Measurements from ENCODE around the gene TLR10. TPM values are rescaled to one million over a fixed set of nuclear protein-coding genes. Genes with fewer than 3 reads are reported as not detected.
"Not testable (repeated sequence)": the region's sequence is repeated elsewhere in the genome, so short reads cannot be mapped to it uniquely, and the experiment has no call there.

TLR10 gene
- total and polyA plus RNA-seq, 5 experiments from 2014 or later, result 0.30 to 2.7 (median 1.2) TPM; not detected in 1

DNA sequence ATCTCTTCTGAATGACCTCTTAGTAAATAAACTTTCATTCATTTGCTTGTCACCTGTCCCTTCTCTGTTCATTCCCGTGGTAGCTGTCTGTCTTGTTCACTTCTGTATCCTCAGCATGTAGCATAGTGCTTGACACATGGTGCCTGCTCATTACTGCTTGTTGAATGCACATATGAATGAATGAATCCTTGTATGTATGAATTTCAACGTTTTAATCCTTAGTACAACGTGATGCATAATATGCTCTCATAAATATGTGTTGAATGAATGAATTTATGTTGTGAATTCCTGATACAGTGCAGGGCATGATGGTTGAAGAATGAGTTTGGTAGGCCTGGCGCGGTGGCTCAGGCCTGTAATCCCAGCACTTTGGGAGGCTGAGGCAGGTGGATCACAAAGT, 3.0 kb downstream of the TLR10 start:
- Mint-ChIP-seq H3K4me3 (no peak overlapping the region), H3K36me3 (peaks cover 0 to 6% (median 0%) of the 10 kb centered on the region in 3 donors), H3K27me3 (peaks cover 2 to 9% (median 4%) of the 10 kb centered on the region in 5 donors), H3K4me1 (peaks cover 2 to 27% (median 5%) of the 10 kb centered on the region in 4 donors), H3K9me3 (peaks cover 0 to 6% (median 2%) of the 10 kb centered on the region in 9 donors), H3K27ac (peak overlapping the region in 1 of 10 donors; percentile 44)
- POLR2A ChIA-PET, result interaction anchor here (0.5 kb wide), 1 partner anchor 50 kb away, joined by 4 read pairs; no protein-coding TSS in a partner anchor
- DNase-seq, result no peak
- no peak for ATAC-seq

GRCh38 chr4:38777925-38778324, 4.9 kb downstream of the TLR10 start:
- H3K27me3 Mint-ChIP-seq, POLR2A ChIA-PET, H3K27ac Mint-ChIP-seq, DNase-seq, ATAC-seq, H3K4me3 Mint-ChIP-seq: not testable (repeated sequence)
- Mint-ChIP-seq H3K4me1 (peaks cover 2 to 38% (median 5%) of the 10 kb centered on the region in 4 donors), H3K36me3 (peaks cover 0 to 12% (median 6%) of the 10 kb centered on the region in 3 donors), H3K9me3 (peaks cover 0 to 17% (median 6%) of the 10 kb centered on the region in 9 donors)

DNA sequence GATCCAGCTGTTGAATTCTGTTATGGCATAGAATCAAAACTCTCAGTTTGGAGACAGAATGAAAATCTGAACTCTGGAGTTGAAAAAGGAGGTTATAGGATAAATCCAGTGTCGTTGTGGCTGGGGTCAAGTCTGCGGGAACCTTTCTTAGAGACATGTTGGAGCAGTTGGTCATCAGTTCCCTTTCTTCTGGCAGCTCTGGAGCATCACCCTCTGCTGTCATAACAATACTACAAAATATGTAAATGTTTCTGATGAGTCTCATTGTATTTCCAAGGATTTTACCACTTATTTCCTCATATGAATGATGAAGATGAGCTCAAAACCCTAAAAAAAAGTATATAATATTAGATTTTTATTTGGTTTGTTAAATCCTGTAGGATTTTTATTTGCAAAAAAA, 7.5 kb downstream of the TLR10 start:
- POLR2A ChIA-PET, result interaction anchor here (0.6 kb wide), 1 partner anchor 10 kb away, joined by 3 read pairs; no protein-coding TSS in a partner anchor

GRCh38 chr4:38774181-38774955, 8.4 kb downstream of the TLR10 start:
- no peak overlapping the region for H3K27ac Mint-ChIP-seq
- POLR2A ChIA-PET, result no interaction called here
- ATAC-seq (no peak), DNase-seq (no peak)
- no peak overlapping the region for H3K4me3 Mint-ChIP-seq
- H3K9me3 Mint-ChIP-seq, result peaks cover 0 to 17% (median 6%) of the 10 kb centered on the region in 9 donors
- H3K27me3 Mint-ChIP-seq, result peaks cover 4 to 9% (median 5%) of the 10 kb centered on the region in 5 donors
- peaks cover 0 to 12% (median 6%) of the 10 kb centered on the region in 3 donors for H3K36me3 Mint-ChIP-seq
- peaks cover 0 to 33% (median 1%) of the 10 kb centered on the region in 4 donors for H3K4me1 Mint-ChIP-seq

More for the DNA sequence above, 7.5 kb downstream of the TLR10 start:
- H3K27ac Mint-ChIP-seq, result peak overlapping the region in 1 of 10 donors; percentile 2
- H3K27me3 Mint-ChIP-seq, result peaks cover 4 to 9% (median 5%) of the 10 kb centered on the region in 5 donors
- DNase-seq (no peak), ATAC-seq (no peak)
- H3K4me3 Mint-ChIP-seq, result no peak overlapping the region
- H3K36me3 Mint-ChIP-seq, result peaks cover 0 to 12% (median 6%) of the 10 kb centered on the region in 3 donors
- H3K4me1 Mint-ChIP-seq, result peaks cover 0 to 31% (median 1%) of the 10 kb centered on the region in 4 donors
- H3K9me3 Mint-ChIP-seq, result peaks cover 0 to 17% (median 6%) of the 10 kb centered on the region in 9 donors

GRCh38 chr4:38770281-38770680, 12.5 kb downstream of the TLR10 start:
- H3K4me3 Mint-ChIP-seq, DNase-seq, POLR2A ChIA-PET, H3K27ac Mint-ChIP-seq, ATAC-seq, H3K27me3 Mint-ChIP-seq: not testable (repeated sequence)
- H3K9me3 Mint-ChIP-seq, result peaks cover 0 to 15% (median 9%) of the 10 kb centered on the region in 9 donors
- peaks cover 0 to 34% (median 1%) of the 10 kb centered on the region in 4 donors for H3K4me1 Mint-ChIP-seq
- H3K36me3 Mint-ChIP-seq, result peaks cover 0 to 10% (median 6%) of the 10 kb centered on the region in 3 donors

DNA sequence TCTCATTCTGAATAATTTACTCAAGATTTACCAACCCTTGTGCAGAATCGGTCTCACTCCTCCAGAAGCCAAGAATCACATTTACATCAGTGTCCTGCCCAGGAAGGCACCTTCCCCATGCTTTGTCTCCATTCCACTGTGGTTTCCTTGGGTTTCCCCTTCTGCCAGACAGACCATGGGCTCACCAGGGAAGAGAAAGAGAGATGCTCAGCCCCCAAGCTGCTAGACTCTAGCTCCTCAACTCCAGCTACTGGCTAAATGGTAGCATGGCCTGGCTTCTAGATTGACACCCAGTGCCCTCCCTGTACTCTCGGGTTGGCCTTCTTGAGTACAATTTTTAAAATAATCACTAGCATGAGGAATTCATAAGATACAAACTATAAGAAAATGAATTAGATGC, 12.9 kb downstream of the TLR10 start:
- ATAC-seq (no peak), DNase-seq (no peak)
- peaks cover 0 to 6% (median 6%) of the 10 kb centered on the region in 3 donors for H3K36me3 Mint-ChIP-seq
- H3K9me3 Mint-ChIP-seq, result peaks cover 0 to 15% (median 8%) of the 10 kb centered on the region in 9 donors
- no peak overlapping the region for H3K27ac Mint-ChIP-seq
- peaks cover 0 to 3% (median 0%) of the 10 kb centered on the region in 5 donors for H3K27me3 Mint-ChIP-seq
- POLR2A ChIA-PET, result no interaction called here
- peaks cover 0 to 33% (median 1%) of the 10 kb centered on the region in 4 donors for H3K4me1 Mint-ChIP-seq
- no peak overlapping the region for H3K4me3 Mint-ChIP-seq

GRCh38 chr4:38769441-38769840, 13.3 kb downstream of the TLR10 start:
- peaks cover 0 to 3% (median 0%) of the 10 kb centered on the region in 5 donors for H3K27me3 Mint-ChIP-seq
- ATAC-seq, result no peak
- H3K4me3 Mint-ChIP-seq, result no peak overlapping the region
- POLR2A ChIA-PET, result no interaction called here
- peaks cover 0 to 15% (median 4%) of the 10 kb centered on the region in 9 donors for H3K9me3 Mint-ChIP-seq
- peaks cover 0 to 29% (median 1%) of the 10 kb centered on the region in 4 donors for H3K4me1 Mint-ChIP-seq
- no peak overlapping the region for H3K27ac Mint-ChIP-seq
- peaks cover 0 to 3% (median 2%) of the 10 kb centered on the region in 3 donors for H3K36me3 Mint-ChIP-seq
- no peak for DNase-seq

GRCh38 chr4:38768968-38769394, 13.8 kb downstream of the TLR10 start:
- Mint-ChIP-seq H3K27ac (peak overlapping the region in 1 of 10 donors; percentile 24), H3K4me3 (no peak overlapping the region), H3K36me3 (no peaks in the 10 kb centered on the region), H3K27me3 (peaks cover 0 to 3% (median 0%) of the 10 kb centered on the region in 5 donors), H3K9me3 (peaks cover 0 to 15% (median 1%) of the 10 kb centered on the region in 9 donors), H3K4me1 (peaks cover 0 to 31% (median 1%) of the 10 kb centered on the region in 4 donors)
- no peak for ATAC-seq
- no peak for DNase-seq
- POLR2A ChIA-PET, result no interaction called here

- Mint-ChIP-seq H3K9me3 (peaks cover 0 to 15% (median 0%) of the 10 kb centered on the region in 9 donors), H3K4me1 (peaks cover 3 to 40% (median 7%) of the 10 kb centered on the region in 4 donors)
- H3K27ac Mint-ChIP-seq, DNase-seq, H3K27me3 Mint-ChIP-seq, H3K36me3 Mint-ChIP-seq, ATAC-seq, H3K4me3 Mint-ChIP-seq, POLR2A ChIA-PET: not testable (repeated sequence)
These were observed 15.8 kb downstream of the TLR10 start for GRCh38 chr4:38766940-38767339.

DNA sequence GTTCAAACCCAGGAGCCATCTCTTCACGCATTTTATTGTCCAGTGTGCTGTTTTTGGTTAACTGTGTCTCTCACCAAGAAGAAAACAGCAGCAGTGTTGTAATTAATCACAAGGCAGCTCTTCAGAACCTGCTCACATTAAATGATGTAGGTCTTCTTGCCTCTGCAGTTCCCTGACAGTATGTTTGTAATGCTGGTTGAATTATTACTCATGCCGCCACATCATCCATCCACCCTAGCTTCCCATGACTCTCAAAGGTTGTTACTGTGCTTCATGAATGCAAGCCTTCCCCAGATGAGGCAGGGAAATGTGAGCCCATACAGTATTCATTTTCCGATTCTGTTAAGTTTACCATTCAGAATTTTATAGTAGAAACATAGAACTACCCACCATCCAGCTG, 17.4 kb downstream of the TLR10 start:
- DNase-seq (no peak), ATAC-seq (no peak)
- Mint-ChIP-seq H3K36me3 (no peaks in the 10 kb centered on the region), H3K27me3 (peaks cover 0 to 9% (median 0%) of the 10 kb centered on the region in 5 donors), H3K27ac (peak overlapping the region in 1 of 10 donors; percentile 35), H3K4me1 (peaks cover 9 to 54% (median 15%) of the 10 kb centered on the region in 4 donors), H3K4me3 (no peak overlapping the region), H3K9me3 (peaks cover 0 to 15% (median 0%) of the 10 kb centered on the region in 9 donors)
- POLR2A ChIA-PET, result interaction anchor here (0.7 kb wide), 2 partner anchors 10 to 597 kb away, joined by 3 read pairs; no protein-coding TSS in a partner anchor

DNA sequence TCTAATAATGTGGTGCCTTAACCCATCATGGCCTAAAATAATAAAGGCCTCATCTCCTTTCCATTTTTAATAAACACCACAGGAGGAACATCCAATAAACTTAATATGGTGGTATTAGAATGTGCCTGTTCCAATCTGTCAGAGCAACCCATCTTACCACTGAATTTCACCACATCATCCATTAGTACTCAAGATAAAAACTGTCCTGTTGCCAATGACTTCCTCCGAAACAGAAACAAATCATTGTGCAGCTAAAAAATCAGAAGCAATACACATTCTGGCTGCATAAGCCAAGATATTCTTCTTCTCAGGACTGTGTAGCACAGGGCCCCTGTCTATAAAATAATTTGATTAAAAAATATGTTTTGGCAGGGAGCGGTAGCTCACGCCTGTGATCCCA, 18.5 kb downstream of the TLR10 start:
- Mint-ChIP-seq H3K27ac (peak overlapping the region in 1 of 10 donors; percentile 45), H3K4me3 (no peak overlapping the region), H3K36me3 (no peaks in the 10 kb centered on the region)

DNA sequence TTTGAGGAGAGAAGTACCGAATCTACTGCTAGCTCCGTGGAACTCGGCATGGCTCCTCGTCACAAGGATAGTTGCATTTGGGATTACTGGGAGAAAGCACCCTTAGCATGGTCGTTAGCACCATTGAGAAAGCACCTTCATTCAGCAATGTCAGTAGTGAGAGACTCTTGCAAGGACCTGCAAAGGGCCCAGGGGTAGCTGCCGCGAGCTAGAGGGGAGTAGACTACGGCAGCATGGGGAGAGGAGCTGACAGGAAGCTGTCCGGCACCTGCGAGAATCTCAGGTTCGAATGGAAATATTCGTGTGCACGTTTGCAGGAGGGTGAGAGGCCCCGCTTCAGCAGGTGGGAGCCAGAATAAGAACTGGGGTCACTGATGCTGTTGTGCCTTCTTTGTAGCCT, 20.2 kb downstream of the TLR10 start:
- no peak for ATAC-seq
- Mint-ChIP-seq H3K9me3 (peaks cover 0 to 15% (median 0%) of the 10 kb centered on the region in 9 donors), H3K27ac (peak overlapping the region in 3 of 10 donors; percentile 65 to 85 (median 69)), H3K27me3 (peaks cover 0 to 9% (median 0%) of the 10 kb centered on the region in 5 donors), H3K4me3 (peak overlapping the region in 2 of 10 donors; percentile 72 to 82), H3K36me3 (no peaks in the 10 kb centered on the region), H3K4me1 (peaks cover 10 to 45% (median 18%) of the 10 kb centered on the region in 4 donors)
- POLR2A ChIA-PET, result interaction anchor here (0.6 kb wide), 1 partner anchor 691 kb away, joined by 4 read pairs; no protein-coding TSS in a partner anchor
- no peak for DNase-seq

More for the DNA sequence above, 18.5 kb downstream of the TLR10 start:
- POLR2A ChIA-PET, result no interaction called here
- DNase-seq (no peak), ATAC-seq (no peak)
- Mint-ChIP-seq H3K27me3 (peaks cover 0 to 9% (median 0%) of the 10 kb centered on the region in 5 donors), H3K9me3 (peaks cover 0 to 15% (median 0%) of the 10 kb centered on the region in 9 donors), H3K4me1 (peaks cover 10 to 54% (median 18%) of the 10 kb centered on the region in 4 donors)

GRCh38 chr4:38759790-38760122, 23.0 kb downstream of the TLR10 start:
- no peaks in the 10 kb centered on the region for H3K9me3 Mint-ChIP-seq

More at GRCh38 chr4:38759790-38760122, 23.0 kb downstream of the TLR10 start:
- no peak for ATAC-seq
- POLR2A ChIA-PET, result no interaction called here
- peaks cover 0 to 9% (median 0%) of the 10 kb centered on the region in 5 donors for H3K27me3 Mint-ChIP-seq
- no peak for DNase-seq
- H3K27ac Mint-ChIP-seq, result no peak overlapping the region
- H3K36me3 Mint-ChIP-seq, result no peaks in the 10 kb centered on the region
- peak overlapping the region in 1 of 10 donors; percentile 20 for H3K4me3 Mint-ChIP-seq
- H3K4me1 Mint-ChIP-seq, result peaks cover 10 to 42% (median 18%) of the 10 kb centered on the region in 4 donors
